GM18526 (cell line): Measurements from ENCODE around the gene CHTF18.

Experiments
- POLR2A ChIP-seq: IDR thresholded peaks from 3 replicates; pipeline ENCODE4 v1.6.1; 2011; ENCODE audit not compliant: insufficient read length; ENCODE audit errors: extremely low read depth

CHTF18 gene

GRCh38 chr16:754656-755055 is 33.8 kb upstream of the CHTF18 start:
- no peak for TF ChIP-seq POLR2A

GRCh38 chr16:756428-756827 is 32.0 kb upstream of the CHTF18 start:
- no peak for TF ChIP-seq POLR2A

- no peak for TF ChIP-seq POLR2A
Measured at GRCh38 chr16:759110-759910, 29.1 kb upstream of the CHTF18 start.

- no peak for TF ChIP-seq POLR2A
Measured at GRCh38 chr16:760065-760464, 28.4 kb upstream of the CHTF18 start.

- TF ChIP-seq POLR2A: no peak
Measured at GRCh38 chr16:760545-761343, 27.7 kb upstream of the CHTF18 start, which contains the start of gene MSLN. Gene MSLN, plus strand, starts transcription at chr16:760734. Its CDS starts 1,947 bp downstream, at chr16:762681.

GRCh38 chr16:761625-762513 is 26.6 kb upstream of the CHTF18 start:
- TF ChIP-seq POLR2A: no peak

GRCh38 chr16:762595-763268 is 25.7 kb upstream of the CHTF18 start:
- TF ChIP-seq POLR2A: no peak

GRCh38 chr16:763369-764183 is 24.8 kb upstream of the CHTF18 start:
- no peak for TF ChIP-seq POLR2A

- no peak for TF ChIP-seq POLR2A
Measured at GRCh38 chr16:764184-764750, 24.2 kb upstream of the CHTF18 start.

GRCh38 chr16:764848-765487 is 23.5 kb upstream of the CHTF18 start:
- no peak for TF ChIP-seq POLR2A

GRCh38 chr16:765488-765865 is 22.9 kb upstream of the CHTF18 start:
- no peak for TF ChIP-seq POLR2A

GRCh38 chr16:766008-766819 is 22.2 kb upstream of the CHTF18 start:
- TF ChIP-seq POLR2A: no peak
